Coronary artery (tissue), 2 donors: Measurements from ENCODE around the gene PROCA1.
A peak's percentile ranks its signal among the peaks of the same experiment; 100 is the strongest.
"Not testable (repeated sequence)": the region's sequence is repeated elsewhere in the genome, so short reads cannot be mapped to it uniquely, and the experiment has no call there.

ENCODE experiments used
- DNase-seq: peaks from one replicate; pipeline ENCODE4 v3.0.0-alpha.2; 2017; ENCODE audit warnings: low spot score
- H3K27ac ChIP-seq, 2 donors: fragments of 200-600 bp; sonication (generic); one replicate each; pipeline ENCODE4 v1.5.1; 2016 to 2019
- H3K4me3 ChIP-seq: fragments of 200-600 bp; sonication (generic); 2 replicates; pipeline ENCODE4 v1.5.1; 2016; ENCODE audit warnings: mild to moderate bottlenecking, moderate library complexity
- CTCF ChIP-seq: fragments of 200-600 bp; sonication (generic); IDR thresholded peaks from one replicate; pipeline ENCODE4 v1.5.1; 2019; ENCODE audit warnings: antibody characterized with exemption

PROCA1 gene

GRCh38 chr17:28675490-28675889, 36.2 kb downstream of the PROCA1 start:
- Histone ChIP-seq H3K27ac (no peak overlapping the region), H3K4me3 (no peak overlapping the region)
- TF ChIP-seq CTCF: no peak
- DNase-seq: no peak

- DNase-seq: no peak
- H3K27ac ChIP-seq: no peak overlapping the region
- no peak overlapping the region for H3K4me3 ChIP-seq
- no peak for TF ChIP-seq CTCF
Observed at GRCh38 chr17:28669918-28670317, 41.8 kb downstream of the PROCA1 start.

DNA sequence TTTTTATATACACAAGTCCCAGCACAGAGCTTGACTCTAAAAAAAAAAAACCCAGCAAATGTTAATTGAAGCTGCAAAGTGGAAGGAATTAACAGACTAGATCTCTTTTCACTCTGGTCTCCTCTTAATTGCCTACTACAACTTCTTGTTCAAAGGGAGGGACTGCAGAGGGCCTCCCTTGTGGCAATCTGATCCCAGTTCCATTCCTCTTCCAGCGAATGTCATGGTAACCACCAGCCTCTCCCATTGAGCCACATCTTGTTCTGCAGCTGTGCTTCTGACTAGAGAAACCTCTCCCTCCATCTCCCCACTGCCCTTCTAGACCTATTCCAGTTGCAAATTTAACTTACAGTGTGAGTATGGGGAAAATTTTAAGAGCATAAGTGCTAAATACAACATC, 43.8 kb downstream of the PROCA1 start:
- no peak for DNase-seq
- Histone ChIP-seq H3K27ac (no peak overlapping the region), H3K4me3 (no peak overlapping the region)
- TF ChIP-seq CTCF: no peak

GRCh38 chr17:28665994-28666393, 45.7 kb downstream of the PROCA1 start:
- H3K4me3 ChIP-seq: no peak overlapping the region
- DNase-seq: no peak
- no peak for TF ChIP-seq CTCF

DNA sequence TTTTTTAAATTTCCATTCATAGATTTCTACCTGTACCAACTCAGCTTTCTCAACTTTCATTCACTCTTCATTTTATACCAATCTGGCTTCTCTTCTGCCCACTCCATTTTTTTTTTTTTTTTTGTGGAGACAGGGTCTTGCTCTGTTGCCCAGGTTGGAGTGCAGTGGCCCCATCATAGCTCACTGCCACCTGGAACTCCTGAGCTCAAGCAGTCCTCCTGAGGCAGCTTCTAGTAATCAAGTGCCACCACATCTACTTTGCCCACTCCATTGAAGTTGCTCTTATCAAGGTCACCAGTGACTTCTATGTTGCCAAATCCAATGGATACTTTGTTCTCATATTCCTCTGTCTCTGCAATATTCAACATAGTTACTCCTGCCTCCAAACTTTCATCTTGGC, 48.0 kb downstream of the PROCA1 start:
- DNase-seq: no peak
- H3K4me3 ChIP-seq: no peak overlapping the region
- peak overlapping the region in 1 of 2 donors; percentile 79 for H3K27ac ChIP-seq
- TF ChIP-seq CTCF: no peak

More at GRCh38 chr17:28665994-28666393, 45.7 kb downstream of the PROCA1 start:
- H3K27ac ChIP-seq: no peak overlapping the region

GRCh38 chr17:28662527-28662829, 49.2 kb downstream of the PROCA1 start:
- Histone ChIP-seq H3K4me3 (peak overlapping the region; percentile 89), H3K27ac (peak overlapping the region; percentile 79 to 98)
- no peak for TF ChIP-seq CTCF
- DNase-seq: no peak

- DNase-seq: peak; percentile 92
- no peak for TF ChIP-seq CTCF
- Histone ChIP-seq H3K27ac (peak within 1 kb of the TSS; percentile 79 to 98), H3K4me3 (peak within 1 kb of the TSS; percentile 89)
Observed at GRCh38 chr17:28661635-28662526, 49.8 kb downstream of the PROCA1 start, which contains the start of the genes SDF2 and SUPT6H. SDF2 (minus strand) TSS chr17:28661906; CDS start chr17:28661876, 30 bp downstream. SUPT6H (plus strand) TSS chr17:28662205; CDS start chr17:28673402, 11,197 bp downstream.

DNA sequence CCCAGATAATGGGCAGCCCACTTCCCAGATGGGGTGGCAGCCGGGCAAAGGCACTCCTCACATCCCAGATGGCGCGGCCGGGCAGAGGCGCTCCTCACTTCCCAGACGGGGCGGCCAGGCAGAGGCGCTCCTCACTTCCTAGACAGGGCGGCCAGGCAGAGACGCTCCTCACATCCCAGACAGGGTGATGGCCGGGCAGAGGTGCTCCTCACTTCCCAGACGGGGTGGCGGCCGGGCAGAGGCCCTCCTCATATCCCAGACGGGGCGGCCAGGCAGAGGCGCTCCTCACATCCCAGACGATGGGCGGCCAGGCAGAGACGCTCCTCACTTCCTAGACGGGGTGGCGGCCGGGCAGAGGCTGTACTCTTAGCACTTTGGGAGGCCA, 52.2 kb downstream of the PROCA1 start:
- not testable (repeated sequence) for DNase-seq, H3K27ac ChIP-seq, H3K4me3 ChIP-seq

DNA sequence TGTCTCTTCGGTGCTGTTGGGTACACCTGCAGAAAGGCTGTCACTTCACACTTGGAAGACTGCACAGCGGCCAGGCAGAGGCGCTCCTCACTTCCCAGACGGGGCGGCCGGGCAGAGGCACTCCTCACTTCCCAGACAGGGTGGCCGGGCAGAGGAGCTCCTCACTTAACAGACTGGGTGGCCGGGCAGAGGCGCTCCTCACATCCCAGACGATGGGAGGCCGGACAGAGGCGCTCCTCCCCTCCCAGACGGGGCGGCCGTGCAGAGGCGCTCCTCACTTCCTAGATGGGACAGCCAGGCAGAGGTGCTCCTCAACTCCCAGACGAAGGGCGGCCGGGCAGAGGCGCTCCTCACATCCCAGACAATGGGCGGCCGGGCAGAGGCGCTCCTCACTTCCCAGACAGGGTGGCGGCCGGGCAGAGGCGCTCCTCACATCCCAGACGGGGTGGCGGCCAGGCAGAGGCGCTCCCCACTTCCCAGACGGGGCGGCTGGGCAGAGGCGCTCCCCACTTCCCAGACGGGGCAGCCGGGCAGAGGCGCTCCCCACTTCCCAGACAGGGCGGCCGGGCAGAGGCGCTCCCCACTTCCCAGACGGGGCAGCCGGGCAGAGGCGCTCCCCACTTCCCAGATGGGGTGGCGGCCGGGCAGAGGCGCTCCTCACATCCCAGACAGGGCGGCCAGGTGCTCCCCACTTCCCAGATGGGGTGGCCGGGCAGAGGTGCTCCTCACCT, 52.8 kb downstream of the PROCA1 start:
- DNase-seq, H3K4me3 ChIP-seq, H3K27ac ChIP-seq: not testable (repeated sequence)

- H3K27ac ChIP-seq, DNase-seq, H3K4me3 ChIP-seq: not testable (repeated sequence)
Observed at GRCh38 chr17:28658342-28658741, 53.3 kb downstream of the PROCA1 start.
